Stimulated activated CD4-positive, alpha-beta T cell treated with anti-CD3 and anti-CD28 coated beads, Interleukin-15, amount 100 ng/mL, for 48 hours (primary cell): ENCODE results near the gene THOC5.
"Not testable (repeated sequence)": the region's sequence is repeated elsewhere in the genome, so short reads cannot be mapped to it uniquely, and the experiment has no call there.

Source experiments
- DNase-seq, 2 donors: peaks; one replicate each; pipeline ENCODE4 v3.0.0-alpha.2; 2020; ENCODE audit warnings: low read depth in 2 of 2

The THOC5 gene

GRCh38 chr22:29563652-29564460 lies 10.3 kb upstream of the THOC5 start:
- no peak for DNase-seq

GRCh38 chr22:29559853-29560252 lies 6.3 kb upstream of the THOC5 start:
- no peak for DNase-seq

DNA sequence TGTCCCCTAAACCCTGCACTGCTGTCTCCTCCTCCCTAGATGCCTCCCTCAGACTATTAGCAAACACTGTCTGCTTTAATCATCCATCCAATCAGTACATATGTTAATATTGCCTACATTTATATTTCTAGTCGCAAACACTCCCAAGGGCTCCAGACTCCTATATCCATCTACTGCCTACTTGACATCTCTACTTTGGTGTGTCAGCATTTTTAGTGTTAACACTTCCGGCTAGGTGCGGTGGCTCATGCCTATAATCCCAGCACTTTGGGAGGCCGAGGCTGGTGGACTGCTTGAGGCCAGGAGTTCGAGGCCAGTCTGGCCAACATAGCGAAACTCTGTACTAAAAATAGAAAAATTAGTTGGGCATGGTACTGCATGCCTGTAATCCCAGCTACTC lies 5.5 kb upstream of the THOC5 start:
- no peak for DNase-seq

GRCh38 chr22:29555065-29555644 lies 1.6 kb upstream of the THOC5 start:
- DNase-seq, result no peak

DNA sequence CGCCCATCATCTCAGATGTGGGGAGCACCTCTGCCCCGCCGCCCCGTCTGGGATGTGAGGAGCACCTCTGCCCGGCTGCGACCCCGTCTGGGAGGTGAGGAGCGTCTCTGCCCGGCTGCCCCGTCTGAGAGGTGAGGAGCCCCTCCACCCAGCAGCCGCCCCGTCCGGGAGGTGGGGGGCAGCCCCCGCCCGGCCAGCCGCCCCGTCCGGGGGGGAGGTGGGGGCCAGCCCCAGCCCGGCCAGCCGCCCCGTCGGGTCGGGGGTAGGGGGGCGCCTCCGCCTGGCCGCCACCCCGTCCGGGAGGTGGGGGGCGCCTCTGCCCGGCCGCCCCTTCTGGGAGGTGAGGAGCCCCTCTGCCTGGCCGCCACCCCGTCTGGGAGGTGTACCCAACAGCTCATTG lies 1.2 kb downstream of the THOC5 start:
- DNase-seq, result not testable (repeated sequence)

DNA sequence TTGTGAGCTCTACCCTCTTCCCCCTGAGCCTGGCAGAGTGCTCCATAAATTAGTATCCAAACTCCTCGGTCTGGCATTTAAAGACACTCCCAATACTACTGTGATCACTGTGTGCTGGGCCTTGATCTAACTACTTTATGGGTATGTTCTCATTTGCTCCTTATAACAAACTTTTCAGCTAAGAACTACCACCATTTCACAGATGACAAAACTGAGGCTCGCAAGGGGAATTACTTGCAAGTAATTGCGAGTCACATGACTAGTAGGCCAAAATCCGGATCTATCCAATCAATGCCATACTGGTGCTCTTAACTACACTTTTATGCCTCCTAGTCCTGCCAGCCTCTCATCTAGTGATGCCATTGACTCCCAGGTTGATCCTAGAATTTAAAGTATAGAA lies 3.6 kb downstream of the THOC5 start:
- DNase-seq, result no peak

- not testable (repeated sequence) for DNase-seq
Measured at GRCh38 chr22:29545045-29545444, 8.5 kb downstream of the THOC5 start.

DNA sequence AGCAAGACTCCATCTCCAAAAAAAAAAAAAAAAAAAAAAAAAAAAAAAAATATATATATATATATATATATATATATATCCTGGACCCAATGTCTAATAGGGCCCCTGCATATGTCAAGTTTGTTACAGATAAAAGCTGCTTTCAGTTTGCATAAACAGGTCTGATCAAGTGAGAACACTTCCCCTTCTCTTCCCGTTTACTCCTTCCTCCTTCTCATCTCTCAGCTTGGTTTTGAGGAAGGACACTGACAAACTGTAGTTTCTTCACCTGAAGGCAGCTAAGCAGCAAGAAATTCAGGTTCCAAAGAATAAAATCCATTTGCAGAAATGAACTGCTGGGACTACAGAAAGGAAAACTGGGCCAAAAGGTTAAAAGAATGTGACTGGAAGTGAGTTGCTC lies 11.7 kb downstream of the THOC5 start:
- no peak for DNase-seq

- DNase-seq, result no peak
Measured at GRCh38 chr22:29539105-29539504, 14.5 kb downstream of the THOC5 start.

DNA sequence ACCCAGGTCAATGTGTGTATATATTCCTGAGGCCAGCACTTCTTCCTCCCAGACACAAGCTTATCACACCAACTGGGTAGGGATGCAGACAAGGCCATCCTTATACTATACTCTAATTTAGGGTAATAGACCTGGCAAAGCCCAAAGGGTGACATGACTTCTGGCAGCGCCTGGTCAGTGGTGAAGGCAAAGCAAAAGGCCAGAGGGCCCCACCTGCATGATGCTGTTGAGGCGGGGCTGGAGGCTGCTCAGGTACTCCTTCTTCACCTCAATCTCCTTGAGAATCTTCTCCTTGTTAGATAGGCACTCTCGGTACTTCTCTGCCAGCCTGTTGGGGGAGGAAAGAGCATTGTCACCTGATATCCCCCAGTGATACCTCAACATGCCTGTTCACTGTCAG lies 17.1 kb downstream of the THOC5 start:
- no peak for DNase-seq

DNA sequence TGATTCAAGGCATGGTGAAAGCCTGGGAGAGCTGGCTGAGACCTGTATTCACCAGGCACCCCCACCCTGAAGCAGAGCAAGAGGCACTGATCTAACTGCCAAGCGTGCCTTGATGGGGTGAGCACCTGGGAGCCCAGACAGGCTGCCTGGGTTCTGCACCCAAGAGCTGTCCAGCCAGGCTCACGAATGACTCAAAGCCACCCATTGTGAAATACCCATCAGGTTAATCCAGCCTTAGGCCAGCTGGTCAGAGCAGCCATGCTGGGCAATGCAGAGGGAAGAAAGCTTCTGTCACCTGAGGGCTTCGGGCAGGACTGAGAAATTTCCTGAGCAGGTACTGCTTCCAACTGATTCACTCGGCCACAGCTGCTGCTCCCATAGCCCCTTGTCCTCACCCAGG lies 22.1 kb downstream of the THOC5 start:
- no peak for DNase-seq

GRCh38 chr22:29530716-29531115 lies 22.8 kb downstream of the THOC5 start:
- DNase-seq, result no peak

- DNase-seq, result no peak
Measured at GRCh38 chr22:29528144-29528543, 25.4 kb downstream of the THOC5 start.

DNA sequence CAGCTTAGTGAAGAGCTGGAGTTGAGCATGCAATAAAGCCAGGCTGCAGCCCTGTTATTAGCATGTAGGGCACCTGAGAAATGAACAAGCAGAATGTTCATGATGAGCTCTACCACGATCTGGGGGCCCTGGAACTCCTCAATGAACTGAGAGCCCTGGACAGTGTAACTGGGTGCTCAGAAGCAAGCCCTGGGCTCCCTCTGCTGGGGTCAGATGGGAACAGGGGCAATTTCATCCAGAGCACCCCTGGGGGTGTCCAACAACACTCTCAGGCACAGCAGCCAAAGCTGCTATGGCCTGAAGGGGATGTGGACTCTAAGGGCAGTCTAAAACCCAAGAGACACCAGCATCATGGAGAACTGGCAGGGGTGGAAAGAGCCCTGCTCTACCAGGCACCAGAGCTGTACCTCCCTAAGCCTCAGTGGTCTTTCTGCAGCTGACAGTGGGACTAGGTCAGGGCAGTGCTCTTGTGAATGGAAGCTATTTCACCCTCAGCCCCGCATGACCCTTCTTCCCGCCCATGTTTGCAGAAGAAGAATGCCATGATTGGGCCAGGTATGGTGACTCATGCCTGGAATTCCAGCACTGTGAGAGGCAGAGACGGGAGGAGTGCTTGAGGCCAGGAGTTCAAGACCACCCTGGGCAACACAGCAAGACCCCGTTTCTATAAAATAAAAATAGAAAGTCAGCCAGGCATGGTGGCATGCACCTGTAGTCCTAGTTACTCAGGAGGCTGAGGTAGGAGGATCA lies 28.9 kb downstream of the THOC5 start:
- DNase-seq, result no peak

GRCh38 chr22:29523761-29524160 lies 29.8 kb downstream of the THOC5 start:
- no peak for DNase-seq

- DNase-seq, result no peak
Measured at GRCh38 chr22:29521526-29521925, 32.0 kb downstream of the THOC5 start.

- DNase-seq, result no peak
Measured at GRCh38 chr22:29520851-29521250, 32.7 kb downstream of the THOC5 start.

DNA sequence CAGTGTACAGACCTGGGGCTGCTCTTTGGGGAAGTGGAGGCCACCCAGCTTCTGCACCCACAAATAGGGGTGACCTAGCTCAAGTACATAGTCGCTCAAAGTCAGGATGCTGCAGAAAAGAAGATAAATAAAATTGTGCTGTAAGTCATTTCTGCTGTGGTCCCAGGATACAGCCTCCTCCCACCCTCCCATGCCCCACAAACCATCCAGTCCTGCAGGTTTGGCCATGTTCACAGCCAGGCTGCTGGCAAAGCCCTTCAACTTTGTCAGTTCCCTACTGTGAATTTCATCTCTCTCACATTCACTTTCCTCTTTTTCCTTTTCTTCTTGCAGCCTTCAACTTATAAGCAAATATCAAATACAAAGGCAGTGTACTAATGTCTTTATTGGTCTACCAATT lies 33.6 kb downstream of the THOC5 start:
- DNase-seq, result no peak

DNA sequence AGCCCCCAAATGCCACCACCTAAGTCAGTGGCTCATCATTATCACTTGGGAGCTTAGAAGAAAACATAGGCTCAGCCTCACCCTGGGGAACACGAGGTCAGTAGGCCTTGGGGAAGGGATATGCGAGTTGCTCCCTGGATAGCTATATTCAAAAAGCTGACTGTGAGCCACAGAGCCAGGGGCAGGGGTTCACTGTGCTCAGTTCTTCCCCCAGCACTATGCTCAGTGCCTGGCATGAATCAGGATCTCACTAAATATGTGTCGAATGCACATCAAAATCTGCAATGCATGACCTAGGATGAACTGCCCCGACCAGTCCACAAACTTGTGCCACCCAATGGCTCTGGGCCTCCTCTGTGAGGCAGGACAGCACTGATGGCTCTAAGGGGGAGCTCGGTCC lies 35.1 kb downstream of the THOC5 start:
- no peak for DNase-seq

DNA sequence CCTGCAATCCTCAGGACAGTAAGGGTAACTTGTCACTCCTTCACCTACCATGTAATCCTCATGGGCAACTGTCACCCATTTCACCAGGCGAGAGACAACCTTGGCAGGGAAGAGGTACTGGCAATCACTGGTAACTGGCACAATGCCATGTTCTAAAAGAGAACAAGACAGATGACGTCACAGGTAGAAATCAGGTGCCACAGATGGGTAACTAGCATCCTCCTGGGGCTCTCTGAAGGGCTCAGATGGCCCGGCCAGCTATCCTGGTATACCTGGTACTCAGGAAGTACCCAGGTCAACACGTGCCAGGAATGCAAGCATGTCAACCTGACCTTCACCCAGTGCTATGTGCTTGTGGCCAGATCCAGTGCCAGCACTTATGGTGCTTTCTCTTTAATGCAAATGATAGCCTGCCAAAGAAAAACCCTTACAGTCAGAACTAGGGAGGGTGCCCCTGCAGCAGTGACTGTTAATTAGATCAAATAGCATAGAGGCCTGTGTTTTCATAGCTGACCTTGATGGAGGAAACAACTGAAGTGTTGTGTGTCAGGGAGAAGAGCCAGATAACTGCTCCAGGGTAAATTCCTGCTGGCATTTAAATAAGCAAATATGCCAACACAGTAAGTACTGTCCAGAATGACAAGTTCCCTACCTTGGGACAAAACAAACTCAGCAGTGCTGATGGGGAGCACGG lies 36.2 kb downstream of the THOC5 start:
- no peak for DNase-seq

GRCh38 chr22:29512031-29512430 lies 41.5 kb downstream of the THOC5 start:
- DNase-seq, result no peak

DNA sequence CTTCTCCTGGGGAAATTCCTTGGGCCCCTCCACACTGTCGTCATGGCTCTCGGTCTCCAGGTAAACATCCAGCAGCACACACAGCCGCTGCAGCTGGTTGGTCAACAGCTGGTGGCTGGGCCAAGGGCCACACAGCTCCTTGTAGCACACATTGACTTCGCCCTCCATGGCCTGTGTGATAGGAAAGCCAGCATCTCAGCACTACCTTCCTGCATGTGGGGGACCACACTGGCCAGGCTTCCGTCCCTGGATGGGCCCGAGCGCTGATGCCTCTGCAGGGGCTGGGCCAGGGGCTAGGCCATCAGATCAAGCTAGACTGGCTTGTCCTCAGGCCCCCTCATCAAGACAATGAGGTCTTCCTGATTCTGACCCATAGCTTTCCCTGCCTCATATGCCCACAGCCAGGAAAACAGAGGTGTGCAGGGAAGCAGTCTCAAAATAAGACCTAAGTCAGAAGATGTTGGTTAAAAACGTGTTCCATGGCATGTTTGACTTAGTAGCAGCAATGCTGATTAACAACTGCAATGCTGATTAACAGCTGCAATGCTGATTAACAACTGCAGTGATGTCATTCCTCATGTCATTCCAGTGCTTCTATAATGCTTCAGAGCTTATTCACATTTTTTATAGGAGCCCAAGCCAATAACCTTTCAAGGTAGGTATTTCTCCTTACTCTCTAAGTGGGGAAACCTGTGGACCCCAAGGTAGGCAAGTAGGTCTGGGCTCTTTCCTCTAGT lies 42.3 kb downstream of the THOC5 start:
- DNase-seq, result no peak
